Mammary epithelial cell (primary cell): ENCODE data around the gene CPA2.

Experiments
- EZH2 ChIP-seq: IDR thresholded peaks from 2 replicates; pipeline ENCODE4 v1.6.1; 2012; ENCODE audit warnings: low read length, inconsistent platforms, borderline replicate concordance
- TF ChIP-seq, protein P1 (sequence below), 2 donors: IDR thresholded peaks in 1 of 2; conservative IDR thresholded peaks in 1 of 2; 2 replicates each; pipeline ENCODE4 v1.5.1; 2011 to 2012; ENCODE audit warnings: inconsistent platforms in 2 of 2, low read length in 2 of 2, mild to moderate bottlenecking in 2 of 2, control low read depth in 1 of 2, low read depth in 1 of 2; ENCODE audit not compliant: insufficient read depth in 1 of 2; ENCODE audit errors: extremely low read depth in 1 of 2

DNA sequence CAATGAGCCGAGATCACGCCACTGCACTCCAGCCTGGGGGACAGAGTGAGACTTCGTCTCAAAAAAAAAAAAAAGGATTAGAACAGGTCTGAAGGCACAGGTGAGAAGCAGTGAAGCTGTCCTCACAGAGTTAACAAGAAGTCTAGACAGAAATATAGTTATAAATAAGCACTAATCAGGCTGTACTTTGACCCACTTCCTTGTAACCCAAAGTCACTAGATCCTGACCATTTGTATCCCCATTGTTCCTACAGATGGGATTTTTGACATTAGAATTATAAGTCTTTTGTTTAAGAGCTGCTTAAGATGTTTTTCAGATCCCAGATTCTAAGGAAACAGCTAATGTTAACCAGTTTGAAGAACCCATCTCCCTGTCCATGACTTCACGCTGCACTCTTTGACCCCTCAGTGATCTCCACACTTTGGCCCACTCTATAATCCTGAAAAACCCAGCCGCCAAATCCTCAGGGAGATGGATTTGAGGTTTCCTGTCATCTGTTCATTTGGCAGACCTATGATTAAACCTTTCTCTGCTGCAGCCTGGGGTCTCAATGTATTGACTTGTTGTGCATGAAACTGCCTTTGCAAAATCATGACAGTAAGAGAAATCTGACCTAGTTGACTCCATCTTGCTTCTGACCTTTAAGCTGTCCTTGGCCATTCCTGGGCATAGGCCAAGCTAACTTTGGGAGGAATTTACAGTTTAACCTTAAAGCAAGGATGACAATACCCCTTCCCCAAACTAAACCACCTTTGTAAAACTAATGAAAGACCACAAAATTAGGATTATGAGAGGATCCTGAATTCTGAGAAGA lies 47.6 kb upstream of the CPA2 start:
- TF ChIP-seq, protein P1, sequence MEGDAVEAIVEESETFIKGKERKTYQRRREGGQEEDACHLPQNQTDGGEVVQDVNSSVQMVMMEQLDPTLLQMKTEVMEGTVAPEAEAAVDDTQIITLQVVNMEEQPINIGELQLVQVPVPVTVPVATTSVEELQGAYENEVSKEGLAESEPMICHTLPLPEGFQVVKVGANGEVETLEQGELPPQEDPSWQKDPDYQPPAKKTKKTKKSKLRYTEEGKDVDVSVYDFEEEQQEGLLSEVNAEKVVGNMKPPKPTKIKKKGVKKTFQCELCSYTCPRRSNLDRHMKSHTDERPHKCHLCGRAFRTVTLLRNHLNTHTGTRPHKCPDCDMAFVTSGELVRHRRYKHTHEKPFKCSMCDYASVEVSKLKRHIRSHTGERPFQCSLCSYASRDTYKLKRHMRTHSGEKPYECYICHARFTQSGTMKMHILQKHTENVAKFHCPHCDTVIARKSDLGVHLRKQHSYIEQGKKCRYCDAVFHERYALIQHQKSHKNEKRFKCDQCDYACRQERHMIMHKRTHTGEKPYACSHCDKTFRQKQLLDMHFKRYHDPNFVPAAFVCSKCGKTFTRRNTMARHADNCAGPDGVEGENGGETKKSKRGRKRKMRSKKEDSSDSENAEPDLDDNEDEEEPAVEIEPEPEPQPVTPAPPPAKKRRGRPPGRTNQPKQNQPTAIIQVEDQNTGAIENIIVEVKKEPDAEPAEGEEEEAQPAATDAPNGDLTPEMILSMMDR (conservative IDR thresholded peaks at IDR 0.05 in 1 of 2, IDR thresholded peaks at IDR 0.05 in 1 of 2; ENCODE audit: extremely low read depth in 1 of 2, insufficient read depth in 1 of 2, low read depth in 1 of 2, low read length in 2 of 2) = no peak
- no peak for TF ChIP-seq EZH2
